LNCaP clone FGC (cell line): ENCODE measurements around the gene SETD6.
"Not testable (repeated sequence)": the region's sequence is repeated elsewhere in the genome, so short reads cannot be mapped to it uniquely, and the experiment has no call there.

Experiments used
- DNase-seq: peaks from one replicate; pipeline ENCODE4 v3.0.0-alpha.2; 2011; ENCODE audit warnings: low read depth
- H3K4me3 ChIP-seq: 2 replicates; pipeline ENCODE4 v1.5.1; 2011; ENCODE audit warnings: mild to moderate bottlenecking, low read depth, low read length, control low read depth
- TF ChIP-seq, protein P1 (sequence below): IDR thresholded peaks from 2 replicates; pipeline ENCODE4 v1.5.1; 2012; ENCODE audit warnings: mild to moderate bottlenecking; ENCODE audit not compliant: control insufficient read depth, insufficient read depth; ENCODE audit errors: extremely low read depth

The SETD6 gene

DNA sequence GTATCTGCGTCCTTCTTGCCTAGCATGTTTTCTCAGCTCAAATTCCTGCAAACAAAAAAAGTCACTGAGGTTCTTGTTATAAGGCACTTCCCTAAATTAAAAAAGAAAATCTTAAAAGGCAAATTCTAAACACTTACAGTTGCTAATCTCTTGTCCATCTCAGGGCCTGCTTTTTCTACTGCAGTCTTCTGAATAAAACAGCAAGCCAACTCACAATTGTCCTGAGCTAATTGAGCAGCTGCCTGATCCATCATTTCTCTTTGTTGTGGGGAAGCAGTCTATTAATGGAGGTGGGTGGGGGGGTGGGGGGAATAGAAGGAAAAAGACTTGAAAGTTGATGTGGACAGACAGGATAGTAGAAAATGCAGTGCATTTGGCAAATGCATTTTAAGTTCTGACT, 27.0 kb downstream of the SETD6 start:
- TF ChIP-seq, protein P1, sequence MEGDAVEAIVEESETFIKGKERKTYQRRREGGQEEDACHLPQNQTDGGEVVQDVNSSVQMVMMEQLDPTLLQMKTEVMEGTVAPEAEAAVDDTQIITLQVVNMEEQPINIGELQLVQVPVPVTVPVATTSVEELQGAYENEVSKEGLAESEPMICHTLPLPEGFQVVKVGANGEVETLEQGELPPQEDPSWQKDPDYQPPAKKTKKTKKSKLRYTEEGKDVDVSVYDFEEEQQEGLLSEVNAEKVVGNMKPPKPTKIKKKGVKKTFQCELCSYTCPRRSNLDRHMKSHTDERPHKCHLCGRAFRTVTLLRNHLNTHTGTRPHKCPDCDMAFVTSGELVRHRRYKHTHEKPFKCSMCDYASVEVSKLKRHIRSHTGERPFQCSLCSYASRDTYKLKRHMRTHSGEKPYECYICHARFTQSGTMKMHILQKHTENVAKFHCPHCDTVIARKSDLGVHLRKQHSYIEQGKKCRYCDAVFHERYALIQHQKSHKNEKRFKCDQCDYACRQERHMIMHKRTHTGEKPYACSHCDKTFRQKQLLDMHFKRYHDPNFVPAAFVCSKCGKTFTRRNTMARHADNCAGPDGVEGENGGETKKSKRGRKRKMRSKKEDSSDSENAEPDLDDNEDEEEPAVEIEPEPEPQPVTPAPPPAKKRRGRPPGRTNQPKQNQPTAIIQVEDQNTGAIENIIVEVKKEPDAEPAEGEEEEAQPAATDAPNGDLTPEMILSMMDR = no peak
- DNase-seq = no peak
- no peak overlapping the region for H3K4me3 ChIP-seq

DNA sequence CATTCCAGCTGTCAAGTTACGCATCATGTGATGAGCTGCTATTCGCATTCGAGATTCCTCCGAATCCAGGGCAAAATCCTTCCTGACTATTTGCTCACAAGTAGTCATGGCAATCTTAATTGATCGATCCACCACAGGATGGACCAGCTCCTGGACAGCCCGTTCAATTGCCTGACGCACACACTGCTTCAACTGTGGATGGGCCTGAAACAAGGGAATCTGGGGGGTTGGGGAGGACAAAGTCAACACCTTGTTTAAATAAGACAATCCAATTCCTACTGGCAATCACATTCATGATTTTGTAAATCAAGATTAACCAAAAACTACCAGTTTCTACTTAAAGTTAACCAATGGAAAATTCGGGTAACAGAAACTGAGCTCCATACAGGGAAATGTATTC, 28.4 kb downstream of the SETD6 start:
- H3K4me3 ChIP-seq = no peak overlapping the region
- TF ChIP-seq, protein P1 = no peak
- no peak for DNase-seq

DNA sequence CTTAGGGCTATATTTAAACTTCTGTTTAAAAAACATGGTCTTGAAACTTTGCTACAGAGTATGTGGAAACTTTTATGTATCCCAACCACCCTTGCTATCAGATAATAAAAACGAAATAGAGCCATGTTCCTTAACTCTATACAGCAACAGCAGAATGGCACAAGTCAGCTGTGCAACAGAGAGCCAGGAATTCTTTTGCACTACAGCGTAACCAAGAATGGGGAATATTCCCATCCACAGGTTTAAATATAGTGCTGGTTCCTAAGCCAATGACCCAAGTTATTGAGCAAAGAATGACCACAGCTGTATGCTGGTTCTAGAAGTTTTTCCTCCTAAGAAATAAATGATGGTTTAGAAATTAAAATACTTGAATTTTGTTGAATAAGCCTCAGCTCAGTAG, 33.1 kb downstream of the SETD6 start:
- TF ChIP-seq, protein P1 = no peak
- DNase-seq = no peak
- H3K4me3 ChIP-seq = no peak overlapping the region

DNA sequence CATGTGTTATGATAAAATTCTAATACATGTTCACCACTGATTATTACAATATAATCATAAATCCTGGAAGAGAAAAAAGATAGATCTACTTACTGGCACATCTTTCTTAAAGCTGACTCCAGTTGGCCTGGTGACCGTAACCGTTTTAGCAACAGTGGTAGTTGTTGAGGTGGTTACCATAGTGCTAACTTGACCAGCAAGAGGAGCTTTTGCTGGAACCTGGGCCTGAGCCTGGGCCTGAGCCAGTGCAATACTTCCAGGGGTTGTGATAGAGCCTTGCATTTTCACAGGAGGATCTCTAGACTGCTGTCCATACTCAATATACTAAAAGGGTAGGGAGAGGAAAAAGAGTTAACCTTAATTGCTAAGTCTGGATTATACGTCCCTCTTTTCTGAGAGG, 36.2 kb downstream of the SETD6 start:
- no peak for DNase-seq
- TF ChIP-seq, protein P1 = no peak
- H3K4me3 ChIP-seq = no peak overlapping the region

DNA sequence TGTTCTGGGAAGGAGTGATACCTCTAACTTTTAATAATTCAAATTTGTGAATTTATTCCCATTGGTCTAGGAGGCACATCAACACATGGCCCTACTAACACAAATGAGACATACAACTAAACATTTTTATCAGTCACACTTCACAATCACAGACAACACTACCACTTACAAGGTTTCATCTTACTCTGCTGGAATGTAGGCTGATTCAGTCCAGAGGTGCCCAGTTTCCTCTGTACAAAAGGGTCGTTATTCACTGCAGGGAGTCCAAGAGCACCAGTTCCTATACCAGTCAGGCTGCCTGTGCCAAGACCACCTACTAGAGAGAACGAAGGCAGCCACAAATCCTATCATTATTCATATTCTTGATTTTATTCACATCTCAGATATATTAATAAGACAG, 41.4 kb downstream of the SETD6 start:
- no peak overlapping the region for H3K4me3 ChIP-seq
- no peak for DNase-seq
- TF ChIP-seq, protein P1 = no peak

DNA sequence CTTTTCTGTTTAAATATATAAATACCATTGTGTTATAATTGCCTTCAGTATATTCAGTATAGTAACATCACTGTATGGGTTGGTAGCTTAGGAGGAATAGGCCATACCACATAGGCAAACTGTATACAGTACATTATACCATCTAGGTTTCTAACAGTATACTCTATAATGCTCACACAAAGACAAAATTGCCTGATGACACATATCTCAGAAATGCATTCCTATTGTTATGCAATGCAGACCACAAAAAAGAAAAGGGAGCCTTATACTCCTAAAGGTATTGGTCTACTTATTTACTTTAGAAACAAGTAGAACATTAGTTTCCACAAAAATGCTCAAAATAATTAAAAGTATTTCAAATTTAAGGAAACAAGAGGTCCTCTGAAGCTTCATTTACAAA, 47.9 kb downstream of the SETD6 start:
- no peak for DNase-seq

DNA sequence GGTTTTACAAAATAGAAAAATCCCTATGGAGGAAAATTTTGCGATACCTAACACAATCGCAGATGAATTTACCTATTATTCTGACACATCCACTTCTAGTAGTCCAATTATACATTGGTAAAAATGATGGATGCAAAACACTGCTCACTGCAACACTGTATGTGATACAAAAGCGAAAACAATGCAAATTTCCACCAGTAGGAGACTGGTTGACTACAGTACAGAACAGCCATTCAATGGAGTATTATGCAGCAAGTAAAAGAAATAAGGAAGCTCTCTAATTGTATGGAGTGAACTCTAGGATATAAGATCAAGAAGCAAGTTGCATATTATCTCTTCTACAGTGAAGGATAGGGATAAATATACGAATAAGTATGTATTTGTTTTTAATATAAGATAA, 48.5 kb downstream of the SETD6 start:
- no peak overlapping the region for H3K4me3 ChIP-seq
- no peak for DNase-seq
- TF ChIP-seq, protein P1 = no peak

More for the DNA sequence above, 47.9 kb downstream of the SETD6 start:
- TF ChIP-seq, protein P1 = no peak
- H3K4me3 ChIP-seq = no peak overlapping the region

DNA sequence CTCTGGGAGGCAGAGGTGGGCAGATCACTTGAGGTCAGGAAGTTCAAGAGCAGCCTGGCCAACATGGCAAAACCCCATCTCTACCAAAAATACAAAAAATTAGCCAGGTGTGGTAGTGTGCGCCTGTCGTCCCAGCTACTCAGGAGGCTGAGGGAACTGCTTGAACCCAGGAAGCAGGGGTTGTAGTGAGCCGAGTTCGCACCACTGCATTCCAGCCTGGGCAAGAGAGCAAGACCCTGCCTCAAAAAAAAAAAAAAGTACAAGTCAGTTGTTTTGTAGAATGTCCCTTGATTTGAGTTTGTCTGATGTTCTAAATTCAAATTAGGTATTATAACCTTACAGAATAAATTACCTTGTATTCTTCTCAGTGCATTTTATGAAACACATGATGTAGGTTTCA, 50.4 kb downstream of the SETD6 start:
- DNase-seq, H3K4me3 ChIP-seq: not testable (repeated sequence)
